ENCODE measurements around the gene FGFBP1.

GRCh38 chr4:15898902-15899301 is 39.6 kb downstream of the FGFBP1 start:
- TF ChIP-seq, protein P1, sequence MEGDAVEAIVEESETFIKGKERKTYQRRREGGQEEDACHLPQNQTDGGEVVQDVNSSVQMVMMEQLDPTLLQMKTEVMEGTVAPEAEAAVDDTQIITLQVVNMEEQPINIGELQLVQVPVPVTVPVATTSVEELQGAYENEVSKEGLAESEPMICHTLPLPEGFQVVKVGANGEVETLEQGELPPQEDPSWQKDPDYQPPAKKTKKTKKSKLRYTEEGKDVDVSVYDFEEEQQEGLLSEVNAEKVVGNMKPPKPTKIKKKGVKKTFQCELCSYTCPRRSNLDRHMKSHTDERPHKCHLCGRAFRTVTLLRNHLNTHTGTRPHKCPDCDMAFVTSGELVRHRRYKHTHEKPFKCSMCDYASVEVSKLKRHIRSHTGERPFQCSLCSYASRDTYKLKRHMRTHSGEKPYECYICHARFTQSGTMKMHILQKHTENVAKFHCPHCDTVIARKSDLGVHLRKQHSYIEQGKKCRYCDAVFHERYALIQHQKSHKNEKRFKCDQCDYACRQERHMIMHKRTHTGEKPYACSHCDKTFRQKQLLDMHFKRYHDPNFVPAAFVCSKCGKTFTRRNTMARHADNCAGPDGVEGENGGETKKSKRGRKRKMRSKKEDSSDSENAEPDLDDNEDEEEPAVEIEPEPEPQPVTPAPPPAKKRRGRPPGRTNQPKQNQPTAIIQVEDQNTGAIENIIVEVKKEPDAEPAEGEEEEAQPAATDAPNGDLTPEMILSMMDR (IDR thresholded peaks at IDR 0.05; ENCODE audit: extremely low read depth in 1 of 2, insufficient read depth in 1 of 2, low read depth in 1 of 2, low read length in 2 of 2) = no peak
- TF ChIP-seq MAX (IDR thresholded peaks at IDR 0.05; ENCODE audit: insufficient read depth, insufficient read length) = no peak
- TF ChIP-seq MYC (IDR thresholded peaks at IDR 0.05; ENCODE audit: low read depth, low read length) = no peak
